ENCODE results near the gene UST.
A peak's percentile ranks its signal among the peaks of the same experiment; 100 is the strongest.
"Not testable (repeated sequence)": the region's sequence is repeated elsewhere in the genome, so short reads cannot be mapped to it uniquely, and the experiment has no call there.

Gene UST

DNA sequence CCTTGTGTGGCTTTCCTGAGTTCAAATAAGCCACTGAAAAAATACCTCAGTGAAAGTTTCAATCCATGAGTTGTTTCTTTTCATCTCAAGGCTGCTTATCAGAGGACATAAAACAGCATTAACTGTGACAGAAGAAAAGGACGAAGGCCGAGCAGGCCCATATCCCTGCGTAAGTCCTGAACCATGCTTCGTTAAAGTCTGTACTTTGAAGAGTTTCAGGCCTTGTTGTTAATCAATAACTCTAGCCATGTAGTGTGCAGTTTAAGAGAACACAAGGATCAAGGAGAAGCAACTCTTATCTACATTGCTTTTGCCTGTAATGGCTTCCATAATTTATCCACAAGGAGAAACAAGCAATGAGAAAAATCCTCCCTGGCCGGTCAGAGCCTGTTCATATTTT is 165.4 kb downstream of the UST start:
- no peak for DNase-seq

DNA sequence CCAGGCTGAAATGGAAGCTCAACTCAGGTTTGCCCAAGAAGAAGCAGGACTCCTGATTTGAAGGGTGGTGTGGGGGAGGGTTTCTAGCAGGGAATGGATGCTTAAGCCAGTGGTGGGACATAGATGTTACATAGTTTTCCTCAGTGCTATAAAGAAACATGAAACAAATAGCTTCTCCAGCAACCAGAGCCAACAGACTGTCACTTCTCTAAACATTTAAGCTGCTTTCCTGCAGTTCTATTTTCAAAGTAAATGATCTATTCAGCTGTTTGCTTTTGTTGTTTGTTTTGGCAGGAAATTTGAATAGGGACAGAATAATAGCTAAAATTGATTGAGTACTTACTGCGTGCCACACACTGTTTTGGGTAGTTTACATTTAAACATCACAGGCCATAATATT is 169.0 kb downstream of the UST start:
- no peak for DNase-seq

DNA sequence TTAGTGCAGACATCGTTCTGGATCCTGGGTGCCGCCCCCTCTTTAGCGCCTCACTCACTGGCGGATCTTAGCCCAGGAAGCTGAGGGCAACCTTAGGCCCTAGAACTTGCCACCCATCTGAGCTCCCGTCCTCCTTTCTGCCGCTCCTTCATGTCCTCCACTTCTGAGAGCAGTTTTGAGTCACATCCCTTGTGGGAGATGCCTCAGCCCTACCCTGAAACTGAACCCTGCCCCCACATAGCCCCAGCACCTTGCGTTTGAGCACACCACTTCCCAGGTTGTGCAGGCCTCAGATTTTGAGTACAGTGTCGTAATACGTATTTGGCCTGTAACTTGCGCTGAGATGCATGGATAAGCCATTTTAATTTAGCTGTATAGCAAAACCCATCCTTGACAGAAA is 169.7 kb downstream of the UST start:
- DNase-seq, result not testable (repeated sequence)

DNA sequence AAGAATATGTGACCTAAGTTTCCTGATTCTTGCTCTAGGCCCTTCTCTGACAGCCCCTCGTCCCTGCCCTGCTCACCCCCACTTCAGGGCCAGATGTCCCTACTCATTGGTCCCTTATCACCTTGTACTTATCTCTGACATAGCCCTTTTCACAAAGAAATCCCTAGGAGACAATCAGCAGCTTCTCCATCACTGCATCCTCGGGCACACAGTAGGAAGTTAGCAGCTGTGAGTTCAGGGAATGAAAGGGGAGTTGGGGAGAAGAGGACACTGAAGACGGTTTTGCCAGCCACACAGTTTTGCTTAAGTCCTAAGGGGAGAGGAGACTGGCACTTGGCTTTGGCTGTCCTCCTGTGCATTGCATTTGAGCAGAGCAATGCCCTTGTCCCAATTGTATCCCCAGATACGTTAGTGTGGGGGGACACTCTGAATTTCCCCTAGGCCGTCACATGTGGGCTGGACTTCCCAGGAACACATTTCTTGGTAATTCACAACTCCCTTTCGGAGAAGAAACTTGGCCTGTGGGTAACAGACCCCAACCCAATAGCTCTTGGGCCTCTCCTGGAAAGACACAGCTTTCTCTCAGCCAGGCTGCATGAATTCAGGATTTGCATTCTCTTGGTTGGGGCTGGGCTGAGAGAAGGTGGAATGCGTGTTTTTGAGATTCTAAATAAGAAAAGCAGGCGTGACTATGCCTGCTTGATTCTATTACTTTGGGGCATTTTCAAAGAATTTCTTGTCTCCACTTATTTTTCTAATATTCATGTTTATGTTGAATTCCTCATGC is 177.6 kb downstream of the UST start:
- no peak for DNase-seq

DNA sequence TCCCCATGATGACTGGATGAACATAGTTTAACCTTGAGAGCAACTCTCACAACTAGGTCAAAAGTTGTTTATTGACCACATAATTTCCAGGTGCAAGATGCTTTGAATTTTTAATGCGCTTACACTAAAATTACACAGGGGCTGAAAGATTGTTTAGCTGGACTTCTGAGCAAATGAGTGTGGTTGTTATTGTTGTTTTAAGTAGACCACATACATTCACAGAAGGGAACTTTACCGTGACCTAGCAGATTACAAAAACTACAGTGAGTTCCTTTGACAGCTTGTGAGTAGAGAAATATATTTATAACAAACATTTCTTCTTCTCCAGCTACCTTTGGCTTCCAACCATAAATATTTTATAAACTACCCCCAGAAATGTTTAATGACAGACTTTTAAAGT is 178.9 kb downstream of the UST start:
- no peak for DNase-seq

DNA sequence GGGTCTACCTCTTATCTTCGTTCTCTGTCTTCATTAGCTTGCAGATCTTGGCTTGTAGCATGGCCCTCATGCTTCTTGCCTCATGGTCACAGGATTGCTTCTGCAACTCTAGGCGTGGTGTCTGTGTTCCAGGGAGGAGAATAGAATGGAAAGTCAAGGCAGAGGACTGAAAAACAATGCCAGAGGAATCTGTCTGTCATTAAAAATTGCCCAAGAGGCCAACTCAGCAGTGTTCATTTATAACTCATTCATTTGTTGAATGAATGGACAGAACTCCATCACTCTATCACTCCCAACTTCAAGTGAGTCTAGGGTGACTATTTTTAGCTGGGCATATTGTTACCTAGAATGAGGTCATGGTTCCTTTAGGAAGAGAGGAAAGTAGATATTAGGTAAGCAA is 179.6 kb downstream of the UST start:
- DNase-seq, result no peak

DNA sequence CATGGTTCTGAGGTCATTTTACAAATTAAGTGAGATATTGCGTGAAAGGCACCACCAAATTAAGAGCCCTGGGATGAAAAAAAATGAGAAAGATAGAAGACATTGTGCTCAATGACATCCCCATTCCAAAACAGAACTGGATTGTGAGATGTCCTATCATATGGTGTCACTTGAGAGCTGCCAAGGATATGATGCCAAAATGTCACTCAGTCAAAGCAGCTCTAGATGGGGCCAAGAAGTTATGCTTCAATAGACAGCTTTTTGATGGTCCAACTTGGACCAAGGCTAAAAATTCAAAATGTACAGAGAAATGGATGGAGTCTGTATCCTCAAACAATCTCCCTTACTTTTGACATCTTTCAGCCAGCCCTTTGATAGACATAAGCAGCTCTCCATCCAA is 180.8 kb downstream of the UST start:
- no peak for DNase-seq

DNA sequence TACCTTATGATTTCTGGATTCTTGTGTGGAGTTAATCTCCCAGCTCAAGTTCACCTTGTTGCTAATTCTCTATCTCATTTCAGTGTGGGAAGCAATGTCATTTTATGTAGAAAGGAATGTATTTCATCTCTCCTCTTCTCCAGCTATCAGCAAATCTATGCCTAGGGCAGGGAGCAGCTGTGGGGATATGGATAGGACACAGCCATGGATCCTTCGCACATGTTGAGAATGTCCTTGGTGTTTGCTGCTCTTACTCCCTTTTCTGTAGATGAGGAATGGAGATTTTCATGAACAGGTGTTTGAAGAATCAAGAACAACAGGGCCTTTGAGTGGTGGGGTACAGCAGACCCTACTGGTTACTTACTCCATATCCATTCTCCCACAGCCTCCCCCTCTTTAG is 182.0 kb downstream of the UST start:
- DNase-seq, result no peak

DNA sequence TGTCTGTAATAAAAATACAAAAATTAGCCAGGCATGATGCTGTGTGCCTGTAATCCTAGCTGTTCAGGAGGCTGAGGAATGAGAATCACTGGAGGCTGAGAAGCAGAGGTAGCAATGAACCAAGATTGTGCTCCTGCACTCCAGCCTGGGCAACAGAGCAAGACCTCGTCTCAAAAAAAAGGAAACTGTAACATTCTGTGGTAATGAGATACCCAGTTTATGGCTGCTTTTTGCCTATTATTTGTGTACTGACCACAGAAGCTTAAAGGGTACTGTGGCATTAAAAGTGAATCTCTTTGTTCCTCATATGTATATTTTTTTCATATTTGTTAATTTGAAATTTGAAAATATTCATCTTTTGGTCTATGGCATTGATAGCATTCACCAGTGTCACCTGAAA is 185.4 kb downstream of the UST start:
- DNase-seq, result no peak

DNA sequence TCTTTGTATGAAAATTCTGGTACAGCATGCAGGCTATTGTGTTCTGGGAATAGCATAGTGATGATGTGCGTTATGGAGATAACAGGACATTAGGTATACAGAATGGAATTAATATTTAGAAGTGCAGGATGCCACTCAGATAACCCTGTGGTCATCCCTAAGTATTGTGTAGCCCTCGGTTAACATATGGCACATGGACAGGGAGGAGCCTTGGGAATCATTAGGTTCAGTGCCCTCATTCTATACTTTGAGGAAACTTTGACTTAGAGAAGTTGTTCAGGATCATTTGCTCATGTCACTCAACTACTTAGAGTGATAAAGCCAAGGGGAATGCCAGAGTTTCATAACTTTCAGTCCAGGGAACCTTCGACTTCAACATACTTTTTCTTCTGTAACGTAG is 185.9 kb downstream of the UST start:
- no peak for DNase-seq

DNA sequence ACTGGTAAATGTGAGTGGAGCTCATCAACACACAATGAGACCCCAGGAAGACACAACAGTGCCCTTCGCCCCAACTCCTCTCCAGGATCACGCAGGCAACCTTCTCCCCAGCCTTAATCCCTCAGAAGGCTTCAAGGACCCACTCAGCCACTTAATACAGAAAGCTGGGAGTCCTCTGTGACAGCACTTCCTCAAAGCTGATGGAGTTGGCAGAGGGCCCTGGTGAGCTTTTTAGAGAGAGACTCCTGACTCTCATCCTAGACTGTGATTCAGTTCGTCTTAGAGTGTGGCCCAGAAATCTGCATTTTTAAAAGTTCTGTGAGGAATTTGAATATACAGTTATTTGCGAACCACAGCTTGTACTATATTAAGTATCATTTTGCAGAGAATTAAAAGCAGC is 187.7 kb downstream of the UST start:
- no peak for DNase-seq

DNA sequence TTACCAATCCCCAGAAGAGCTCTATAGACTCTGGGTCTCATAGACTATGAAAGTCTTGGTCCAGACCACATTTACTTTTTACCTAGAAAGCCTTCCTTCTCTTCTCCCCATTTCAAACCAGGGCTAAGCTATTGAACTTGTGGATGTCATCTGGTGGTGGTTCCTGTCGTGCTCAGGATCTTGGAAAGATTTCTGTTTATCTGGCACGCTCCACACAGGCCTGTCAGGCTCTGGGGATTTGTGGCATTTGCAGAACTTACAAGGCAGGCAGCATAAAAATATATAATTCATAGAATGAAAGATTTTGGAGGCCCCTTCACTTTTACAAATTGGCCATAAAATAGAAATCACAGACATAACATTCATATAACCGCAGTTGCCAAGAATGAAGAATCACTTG is 188.1 kb downstream of the UST start:
- DNase-seq, result no peak

DNA sequence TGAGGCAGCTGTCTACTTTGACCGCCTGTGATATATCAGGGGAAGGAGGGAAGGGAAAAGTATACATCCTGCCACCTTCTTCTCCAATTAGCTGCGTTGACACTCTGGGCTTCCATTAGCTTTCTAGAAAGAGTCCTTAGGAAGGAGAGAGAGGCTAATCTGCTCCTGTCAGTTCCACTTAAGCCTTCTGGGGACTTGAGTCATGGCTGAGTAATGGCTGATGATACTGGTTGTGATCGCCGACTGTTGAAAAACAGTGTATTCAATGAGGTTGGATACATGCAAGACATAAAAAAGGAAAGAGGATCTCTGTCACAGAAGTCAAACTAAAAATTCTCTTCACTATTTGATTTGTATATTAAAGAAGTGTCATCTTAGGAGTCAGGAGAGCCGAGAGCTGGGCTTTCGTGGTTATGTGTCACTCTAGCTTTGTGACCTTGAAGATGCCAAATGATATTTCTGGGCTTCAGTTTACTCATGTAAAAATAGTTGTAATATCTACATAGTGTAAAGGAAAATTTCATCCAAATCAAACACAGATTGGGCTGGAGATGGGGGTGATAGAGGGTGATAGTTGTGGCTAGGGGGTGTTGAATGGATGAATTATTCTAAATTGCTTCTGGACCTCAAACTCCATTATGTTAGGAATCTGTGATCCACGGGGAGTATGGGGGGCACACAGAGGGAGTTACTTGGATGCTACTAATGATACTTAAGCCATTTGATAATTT is 189.0 kb downstream of the UST start:
- no peak for DNase-seq

DNA sequence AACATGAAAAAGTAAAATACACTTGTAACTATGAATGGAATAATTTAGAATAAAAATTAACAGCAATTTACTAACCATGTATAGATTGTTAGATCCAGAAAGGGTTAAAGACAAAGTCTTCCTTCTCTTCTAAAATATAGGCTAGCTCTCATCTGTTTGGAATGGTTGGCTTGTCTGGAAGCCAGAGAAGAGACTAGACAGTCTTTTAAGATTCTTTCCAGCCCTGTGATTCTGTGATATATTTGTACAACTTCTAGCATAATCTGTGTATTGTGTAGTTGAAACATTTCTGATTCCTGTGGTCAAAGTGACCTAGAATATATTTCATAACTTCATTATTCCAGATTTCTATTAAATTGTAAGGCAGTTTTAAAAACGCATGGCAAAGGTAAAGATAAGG is 196.6 kb downstream of the UST start:
- no peak for DNase-seq

DNA sequence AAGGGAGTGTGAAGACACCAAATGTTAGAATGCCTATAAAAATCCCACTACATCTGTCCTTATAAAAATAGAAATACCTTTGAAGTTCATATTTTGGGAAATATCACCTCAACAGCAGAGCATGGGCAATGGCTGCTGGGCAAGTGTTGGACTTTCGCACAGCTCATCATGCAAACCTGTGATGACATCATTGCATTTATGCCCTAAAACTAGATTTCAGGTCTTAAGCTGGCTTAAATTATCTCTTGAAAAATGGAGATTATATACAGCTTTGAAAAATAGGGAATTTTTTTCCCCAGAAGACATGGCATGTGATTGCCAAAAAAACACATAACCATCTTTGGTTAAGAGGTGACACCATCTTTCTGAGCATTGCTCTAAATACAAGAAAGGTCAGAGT is 197.8 kb downstream of the UST start:
- no peak for DNase-seq

DNA sequence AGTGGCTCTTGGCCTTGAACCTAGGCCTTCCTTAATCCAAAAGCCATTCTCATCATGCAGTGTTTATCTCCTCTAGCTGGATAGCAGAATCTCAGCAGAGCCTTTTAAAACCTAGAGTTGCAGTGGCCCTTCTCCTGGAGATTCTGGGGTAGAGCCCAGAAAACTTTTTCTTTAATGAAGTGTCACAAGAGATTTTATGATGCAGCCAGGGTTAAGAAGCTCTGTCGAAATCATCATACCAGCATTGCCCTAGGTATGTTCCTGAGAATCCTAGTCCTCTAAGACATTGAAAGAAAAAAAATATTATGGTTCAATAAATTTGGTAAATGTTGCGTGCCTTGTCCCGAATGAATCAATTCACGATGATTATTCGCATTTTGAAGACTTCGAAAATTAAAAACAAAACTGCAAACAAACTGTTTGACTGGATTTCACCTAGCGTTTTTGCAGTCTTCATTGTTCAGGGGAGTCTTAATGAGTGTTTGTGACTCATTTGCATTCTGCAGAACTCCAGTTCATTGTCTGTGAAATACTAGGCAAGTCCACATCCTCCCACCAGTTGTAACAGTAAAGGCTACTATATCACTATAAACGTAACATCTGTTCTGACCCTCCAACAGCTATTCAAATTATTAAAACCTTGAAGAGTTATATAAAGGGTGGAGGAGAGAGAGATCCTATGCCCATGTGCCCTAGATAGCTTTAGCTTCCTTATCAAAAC is 198.6 kb downstream of the UST start:
- DNase-seq, result no peak

DNA sequence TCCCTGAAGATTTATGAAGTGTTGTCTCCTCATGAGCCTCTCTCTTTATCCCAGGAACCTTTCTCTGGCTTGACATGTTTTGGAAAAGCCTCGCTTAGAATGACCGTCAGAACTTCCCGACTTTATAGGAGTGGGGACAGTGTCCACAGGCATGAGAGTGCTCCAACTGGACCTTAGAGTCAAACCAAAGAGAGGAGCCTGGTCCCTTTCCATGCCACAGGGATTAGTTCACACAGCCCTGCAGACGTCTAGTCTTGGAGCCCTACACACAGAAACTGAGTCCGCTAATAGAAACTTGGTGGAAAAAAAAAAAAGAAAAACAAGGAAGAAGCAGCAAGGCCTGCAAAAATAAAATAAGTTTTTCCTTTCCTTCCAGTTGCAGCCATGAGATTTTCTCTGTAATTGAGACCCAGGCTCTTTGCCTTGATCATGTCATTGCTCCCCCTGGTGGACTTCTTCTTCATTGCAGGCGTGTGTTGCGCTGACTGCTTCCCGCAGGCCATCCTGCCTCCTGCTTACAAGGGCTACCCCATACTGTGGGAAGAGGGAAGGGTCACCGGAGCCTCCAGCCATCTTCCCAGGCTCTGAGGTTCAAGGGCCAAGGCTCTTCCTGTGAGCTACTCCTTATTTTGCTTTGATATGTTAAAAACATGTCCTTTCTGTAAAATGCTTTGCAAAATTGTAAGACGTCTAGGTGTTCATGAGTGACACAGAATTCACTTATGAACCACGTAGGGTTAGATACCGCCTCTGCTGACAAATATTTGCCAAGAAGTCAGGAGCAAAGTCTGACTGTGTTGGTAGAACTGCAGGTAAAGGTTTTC is 201.0 kb downstream of the UST start:
- peak; percentile 80 for DNase-seq

DNA sequence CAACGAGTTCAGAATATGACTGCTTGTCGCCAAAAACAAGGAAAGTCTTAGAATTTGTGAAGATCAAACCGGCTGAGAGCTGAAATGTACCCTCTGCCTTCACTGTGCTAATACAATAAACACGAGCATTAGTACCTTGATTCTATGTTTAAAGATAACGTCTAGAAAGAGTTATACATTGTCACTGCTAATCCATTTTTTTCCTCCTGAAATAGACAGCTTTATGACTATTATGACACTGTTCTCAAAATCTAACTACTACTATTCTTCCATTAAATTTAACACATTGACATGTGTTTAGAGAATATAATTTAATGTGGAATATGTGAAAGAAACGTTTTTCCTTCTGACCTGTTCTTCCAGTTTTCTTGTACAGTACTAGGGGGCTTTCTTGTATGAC is 204.8 kb downstream of the UST start:
- DNase-seq, result no peak

DNA sequence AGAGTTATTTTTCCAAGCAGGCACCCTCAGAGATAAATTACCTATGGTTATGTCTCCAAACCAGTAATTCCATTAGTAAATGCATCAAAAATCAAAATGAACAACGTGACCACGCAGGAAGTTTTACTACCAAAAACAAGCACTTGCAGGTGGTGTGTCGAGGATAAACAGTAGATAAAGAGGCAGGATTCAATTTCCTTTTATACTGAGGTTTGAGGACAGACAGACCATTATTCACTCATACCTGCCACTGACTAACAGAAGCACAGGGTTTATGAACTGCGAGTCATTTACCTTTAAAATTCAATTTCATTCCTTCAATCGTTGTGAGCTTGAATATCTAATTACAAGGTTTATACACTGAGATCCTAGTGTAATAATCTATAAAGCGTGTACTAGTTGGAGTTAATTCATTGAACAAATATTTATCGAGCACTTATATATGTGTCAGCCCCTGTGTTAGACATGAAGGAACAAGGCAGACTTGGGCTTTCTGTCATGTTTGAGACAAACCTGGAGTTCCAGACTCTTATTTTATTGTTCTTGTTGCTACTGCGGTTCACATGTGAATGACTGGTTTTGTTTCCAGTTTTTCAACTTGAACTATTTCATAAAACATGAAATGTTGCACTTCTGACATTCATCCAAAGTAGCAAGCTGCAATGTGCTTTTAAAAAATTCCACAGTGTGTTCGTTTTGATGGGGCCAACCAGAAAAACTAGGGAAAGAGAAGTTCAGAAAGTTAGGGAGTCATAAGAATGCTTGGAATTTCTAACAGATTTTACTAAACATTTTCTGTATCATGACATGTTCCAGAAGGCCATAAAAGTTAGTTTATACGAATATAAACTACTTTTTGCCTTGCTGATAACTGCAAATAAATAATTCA is 205.6 kb downstream of the UST start:
- no peak for DNase-seq

DNA sequence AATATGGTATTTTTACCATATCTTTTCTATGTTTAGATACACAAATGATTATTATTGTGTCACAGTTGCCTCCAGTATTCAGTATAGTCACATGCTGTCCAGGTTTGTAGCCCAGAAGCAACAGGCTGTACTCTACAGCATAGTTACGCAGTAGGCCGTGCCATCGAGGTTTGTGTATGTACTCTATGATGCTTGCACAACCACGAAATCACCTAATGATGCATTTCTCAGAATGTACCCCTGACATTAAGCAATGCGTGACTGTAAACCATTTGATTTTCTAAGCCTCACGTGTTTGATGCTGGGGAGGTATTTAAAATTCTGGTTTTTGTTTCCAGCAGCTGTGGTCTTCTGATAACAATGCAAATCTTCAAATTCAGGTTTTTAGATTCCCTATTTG is 207.6 kb downstream of the UST start:
- DNase-seq, result no peak

DNA sequence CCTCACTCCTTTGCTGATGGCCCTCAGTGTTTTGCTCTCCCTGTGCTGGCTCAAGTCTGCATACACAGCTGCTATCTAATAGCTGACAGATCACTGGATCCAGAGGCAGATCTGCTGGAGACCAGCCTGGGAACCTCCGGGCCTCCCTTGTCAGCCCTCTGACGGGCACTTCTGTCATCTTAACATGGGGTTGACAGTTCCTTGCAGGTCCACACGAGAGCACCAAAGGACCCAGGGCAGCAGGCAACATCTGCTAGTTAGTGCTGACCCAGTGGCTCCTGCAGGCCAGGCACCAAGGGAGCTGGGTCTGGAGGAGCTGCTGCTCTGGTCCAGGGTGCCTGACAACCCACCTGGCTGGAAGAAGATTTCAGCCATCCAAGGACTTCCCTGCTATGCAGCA is 208.1 kb downstream of the UST start:
- DNase-seq, result no peak

DNA sequence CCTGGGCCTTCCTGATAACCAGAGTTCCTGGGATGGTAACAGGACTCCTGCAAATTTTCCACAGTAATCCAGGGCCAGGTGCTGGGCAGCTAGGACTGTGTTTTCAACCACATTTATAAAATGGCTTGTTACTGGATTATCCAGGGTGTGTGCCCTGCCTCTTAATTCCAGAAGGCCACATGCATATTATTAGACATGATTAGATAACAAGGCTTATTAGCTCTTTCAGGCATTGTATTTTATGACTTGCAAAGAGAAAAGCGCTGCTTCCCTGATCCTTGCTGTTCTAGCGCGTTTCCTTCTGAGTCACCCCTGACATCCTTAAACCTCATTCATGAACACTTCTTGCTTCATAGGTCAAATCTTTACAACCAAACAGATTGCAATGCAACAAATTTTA is 208.6 kb downstream of the UST start:
- DNase-seq, result no peak
